Keratinocyte (primary cell): ENCODE data around the gene SCMH1. TPM values are rescaled to one million over a fixed set of nuclear protein-coding genes. Genes with fewer than 3 reads are reported as not detected.
"Not testable (repeated sequence)": the region's sequence is repeated elsewhere in the genome, so short reads cannot be mapped to it uniquely, and the experiment has no call there.

Experiments used
- DNase-seq: peaks from one replicate; pipeline ENCODE4 v3.0.0-alpha.2; 2011; ENCODE audit warnings: low read depth, missing footprints, low spot score
- FAIRE-seq: peaks from 2 replicates; lab custom pipeline; 2011; peaks lifted over from hg19 to GRCh38; lab: Jason Lieb, UNC
- H2AFZ ChIP-seq: 2 replicates; pipeline ENCODE4 v1.6.0; 2012; ENCODE audit warnings: low read length, control low read depth, inconsistent platforms; ENCODE audit not compliant: control insufficient read depth
- H3K27ac ChIP-seq: 2 replicates; pipeline ENCODE4 v1.5.1; 2011; ENCODE audit warnings: low read length; ENCODE audit not compliant: control insufficient read depth, insufficient read depth
- H3K27me3 ChIP-seq: 3 replicates; pipeline ENCODE4 v1.6.0; 2011; ENCODE audit warnings: low read length; ENCODE audit not compliant: control insufficient read depth, insufficient read depth; ENCODE audit errors: extremely low read depth
- H3K36me3 ChIP-seq, 2 experiments: 2 replicates in 1 of 2; 3 replicates in 1 of 2; pipeline ENCODE4 v1.5.1; 2011; ENCODE audit warnings: low read length in 2 of 2, mild to moderate bottlenecking in 1 of 2; ENCODE audit not compliant: control insufficient read depth in 2 of 2, insufficient read depth in 2 of 2; ENCODE audit errors: extremely low read depth in 1 of 2
- H3K4me1 ChIP-seq: 3 replicates; pipeline ENCODE4 v1.5.1; 2011; ENCODE audit warnings: low read length; ENCODE audit not compliant: control insufficient read depth, insufficient read depth; ENCODE audit errors: extremely low read depth
- H3K4me2 ChIP-seq: 3 replicates; pipeline ENCODE4 v1.6.0; 2011; ENCODE audit warnings: low read depth, low read length; ENCODE audit not compliant: control insufficient read depth, insufficient read depth; ENCODE audit errors: extremely low read depth
- H3K4me3 ChIP-seq, 3 experiments: fragments of 200-600 bp in 1 of 3; sonication (generic) in 1 of 3; 2 replicates in 2 of 3; 3 replicates in 1 of 3; pipeline ENCODE4 v1.5.1; 2011 to 2016; ENCODE audit warnings: low read length in 3 of 3, mild to moderate bottlenecking in 3 of 3, control low read depth in 2 of 3, inconsistent platforms in 1 of 3, low read depth in 1 of 3, mixed read lengths in 1 of 3, mixed run types in 1 of 3, moderate library complexity in 1 of 3; ENCODE audit not compliant: control insufficient read depth in 2 of 3, insufficient read depth in 2 of 3; ENCODE audit errors: extremely low read depth in 1 of 3
- H3K79me2 ChIP-seq: 2 replicates; pipeline ENCODE4 v1.6.0; 2012; ENCODE audit warnings: low read length; ENCODE audit not compliant: control insufficient read depth, insufficient read depth
- H3K9ac ChIP-seq: 3 replicates; pipeline ENCODE4 v1.6.0; 2011; ENCODE audit warnings: low read length; ENCODE audit not compliant: control insufficient read depth, insufficient read depth; ENCODE audit errors: extremely low read depth
- H3K9me1 ChIP-seq: 3 replicates; pipeline ENCODE4 v1.6.0; 2011; ENCODE audit warnings: low read length; ENCODE audit not compliant: control insufficient read depth, insufficient read depth; ENCODE audit errors: extremely low read depth
- H3K9me3 ChIP-seq: 2 replicates; pipeline ENCODE4 v1.5.1; 2012; ENCODE audit warnings: low read depth, low read length; ENCODE audit not compliant: control insufficient read depth
- H4K20me1 ChIP-seq: 3 replicates; pipeline ENCODE4 v1.6.0; 2011; ENCODE audit warnings: low read length; ENCODE audit not compliant: control insufficient read depth, insufficient read depth; ENCODE audit errors: extremely low read depth
- CTCF ChIP-seq, 3 experiments: IDR thresholded peaks in 1 of 3; conservative IDR thresholded peaks in 1 of 3; optimal IDR thresholded peaks in 1 of 3; 2 replicates in 2 of 3; 3 replicates in 1 of 3; pipeline versions ENCODE3 to v1.5.1; 2011; ENCODE audit warnings: low read length in 3 of 3, mild to moderate bottlenecking in 3 of 3, moderate library complexity in 2 of 3, control low read depth in 1 of 3, inconsistent platforms in 1 of 3; ENCODE audit not compliant: insufficient read depth in 2 of 3; ENCODE audit errors: extremely low read depth in 1 of 3
- EZH2 ChIP-seq: IDR thresholded peaks from one replicate; pipeline ENCODE4 v1.6.1; 2012; ENCODE audit warnings: inconsistent platforms, mild to moderate bottlenecking, low read length, moderate library complexity
- dilution Hi-C: fragments of 300-500 bp; cut with MboI; formaldehyde crosslinking; loops from one replicate; pipeline ENCODE4 v1.7.0; 2020; ENCODE audit warnings: low sequenced_read_pairs; ENCODE audit not compliant: extremely low pct_ligation_motif_present
- polyA plus RNA-seq, 5 experiments: library from polyadenylated mRNA; depleted of rRNA in 3 of 5; stranded (reverse) in 3 of 5; stranded (forward) in 1 of 5; unstranded in 1 of 5; fragments of >200 nt; gene quantifications; 1 replicate in 1 of 5; 2 replicates in 3 of 5; 3 replicates in 1 of 5; pipeline versions ENCODE4 v1.2.1 to v1.2.3, GENCODE V29; 2011 to 2012; ENCODE audit warnings: missing spikeins in 2 of 5, low read depth in 1 of 5, low replicate concordance in 1 of 5

SCMH1 gene
- polyA plus RNA-seq, 1 donor (not counting 4 experiments of a cell fraction or from before 2014, with no cell fraction given), result 29.9 TPM

- Histone ChIP-seq H4K20me1 (no peaks in the 10 kb centered on the region), H3K27ac (no peak overlapping the region), H3K9me3 (no peaks in the 10 kb centered on the region), H3K36me3 (no peaks in the 10 kb centered on the region), H3K4me3 (no peak overlapping the region), H2AFZ (no peak overlapping the region), H3K9ac (no peak overlapping the region), H3K4me2 (no peak overlapping the region), H3K27me3 (peaks cover 9% of the 10 kb centered on the region), H3K79me2 (no peaks in the 10 kb centered on the region), H3K9me1 (no peaks in the 10 kb centered on the region), H3K4me1 (no peaks in the 10 kb centered on the region)
- dilution Hi-C loops, result no loop called here
- no peak for TF ChIP-seq EZH2
- TF ChIP-seq CTCF (optimal IDR thresholded peaks at IDR 0.05 in 1 of 3, IDR thresholded peaks at IDR 0.05 in 1 of 3, conservative IDR thresholded peaks at IDR 0.05 in 1 of 3; ENCODE audit: extremely low read depth in 1 of 3, insufficient read depth in 2 of 3, low read length in 3 of 3), result no peak
- FAIRE-seq, result no peak
- no peak for DNase-seq
Measured at GRCh38 chr1:41259221-41259620, 17.1 kb upstream of the SCMH1 start.

- Histone ChIP-seq H3K9me1 (no peaks in the 10 kb centered on the region), H3K4me1 (no peaks in the 10 kb centered on the region), H3K27ac (no peak overlapping the region), H2AFZ (no peak overlapping the region), H3K4me2 (no peak overlapping the region), H3K9me3 (peaks cover 2% of the 10 kb centered on the region), H3K36me3 (no peaks in the 10 kb centered on the region), H3K4me3 (no peak overlapping the region), H4K20me1 (no peaks in the 10 kb centered on the region), H3K79me2 (no peaks in the 10 kb centered on the region), H3K27me3 (peaks cover 9% of the 10 kb centered on the region), H3K9ac (no peak overlapping the region)
- TF ChIP-seq CTCF (optimal IDR thresholded peaks at IDR 0.05 in 1 of 3, IDR thresholded peaks at IDR 0.05 in 1 of 3, conservative IDR thresholded peaks at IDR 0.05 in 1 of 3; ENCODE audit: extremely low read depth in 1 of 3, insufficient read depth in 2 of 3, low read length in 3 of 3) (no peak), EZH2 (no peak)
- FAIRE-seq (no peak), DNase-seq (no peak)
- dilution Hi-C loops, result no loop called here
Measured at GRCh38 chr1:41255978-41256377, 13.9 kb upstream of the SCMH1 start.

- H2AFZ ChIP-seq, H4K20me1 ChIP-seq, H3K4me1 ChIP-seq, H3K4me2 ChIP-seq, DNase-seq, H3K9me3 ChIP-seq, H3K27me3 ChIP-seq, FAIRE-seq, H3K4me3 ChIP-seq, H3K36me3 ChIP-seq, H3K27ac ChIP-seq, H3K9ac ChIP-seq, H3K79me2 ChIP-seq, H3K9me1 ChIP-seq, dilution Hi-C loops: not testable (repeated sequence)
Measured at GRCh38 chr1:41251120-41251519, 9.0 kb upstream of the SCMH1 start.
